ENCODE data around the gene MSANTD3. TPM values are rescaled to one million over a fixed set of nuclear protein-coding genes. Genes with fewer than 3 reads are reported as not detected.

Gene MSANTD3
- total and polyA plus RNA-seq, 2 of the 13 experiments (the other 11 are each of a cell fraction or from before 2014, with no cell fraction given) = 10.1 to 19.2 TPM

- TF ChIP-seq, protein P1, sequence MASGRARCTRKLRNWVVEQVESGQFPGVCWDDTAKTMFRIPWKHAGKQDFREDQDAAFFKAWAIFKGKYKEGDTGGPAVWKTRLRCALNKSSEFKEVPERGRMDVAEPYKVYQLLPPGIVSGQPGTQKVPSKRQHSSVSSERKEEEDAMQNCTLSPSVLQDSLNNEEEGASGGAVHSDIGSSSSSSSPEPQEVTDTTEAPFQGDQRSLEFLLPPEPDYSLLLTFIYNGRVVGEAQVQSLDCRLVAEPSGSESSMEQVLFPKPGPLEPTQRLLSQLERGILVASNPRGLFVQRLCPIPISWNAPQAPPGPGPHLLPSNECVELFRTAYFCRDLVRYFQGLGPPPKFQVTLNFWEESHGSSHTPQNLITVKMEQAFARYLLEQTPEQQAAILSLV (CRISPR knock-in tag; IDR thresholded peaks at IDR 0.05; ENCODE audit: borderline replicate concordance) = no peak
- TF ChIP-seq ZNF7 (CRISPR knock-in tag; IDR thresholded peaks at IDR 0.05) = peak; percentile 99
- TF ChIP-seq ZFY (CRISPR knock-in tag; IDR thresholded peaks at IDR 0.05) = no peak
- TF ChIP-seq BCL6 (CRISPR knock-in tag; IDR thresholded peaks at IDR 0.05) = peak; percentile 55; the same call in 1 of the 2 replicates
- TF ChIP-seq ZNF652 (CRISPR knock-in tag; IDR thresholded peaks at IDR 0.05; ENCODE audit: borderline replicate concordance, low read depth) = no peak
- no peak for TF ChIP-seq REPIN1 (CRISPR knock-in tag; IDR thresholded peaks at IDR 0.05; ENCODE audit: borderline replicate concordance, low read depth)
- no peak for TF ChIP-seq NFIC (IDR thresholded peaks at IDR 0.05; ENCODE audit: low read length)
- TF ChIP-seq NCOA1 (CRISPR knock-in tag; IDR thresholded peaks at IDR 0.05) = no peak
- no peak for TF ChIP-seq LBX2 (CRISPR knock-in tag; IDR thresholded peaks at IDR 0.05; ENCODE audit: borderline replicate concordance)
Measured at GRCh38 chr9:100425758-100426157, 1.2 kb upstream of the MSANTD3 start (continued).

- H4K20me1 ChIP-seq (ENCODE audit: insufficient read depth, low read length) = no peaks in the 10 kb centered on the region
- DNase-seq (ENCODE audit: low spot score) (no peak), FAIRE-seq (no peak), ATAC-seq (peak; percentile 8; the same call in 2 of the 3 replicates)
- peaks cover 23% of the 10 kb centered on the region for H3K79me2 ChIP-seq (ENCODE audit: insufficient read depth, low read length)
- peak overlapping the region; percentile 73 to 86 (median 79) for H3K4me3 ChIP-seq (replicated peaks in 1 of 3; ENCODE audit: insufficient read depth in 1 of 3, low read depth in 2 of 3, low read length in 3 of 3)
- WGBS (ENCODE audit: low lambda C conversion rate) = 10% methylated on average over 7 of the region's 7 CpGs
- intact Hi-C loops (cut with micrococcal nuclease; ENCODE audit: unreplicated experiment) = loop anchor here (5.0 kb wide), 2 partner anchors 74 to 1254 kb away; partner anchors contain the start of gene TEX10
- POLR2A ChIA-PET = interaction anchor here (0.6 to 4.1 kb wide), 8 partner anchors 11 to 75 kb away, joined by 3 to 35 read pairs (median 4); partner anchors contain the start of gene TEX10
- no TSS peak for BruUV-seq (replicated peaks)
- H2AFZ ChIP-seq (ENCODE audit: low read length) = peak overlapping the region; percentile 62
- H3K36me3 ChIP-seq (replicated peaks in 1 of 2; ENCODE audit: control insufficient read depth in 1 of 2, insufficient read depth in 2 of 2, low read length in 2 of 2) = no peaks in the 10 kb centered on the region; a peak in 1 of 5 replicates
- peak overlapping the region; percentile 96 for H3K27ac ChIP-seq (ENCODE audit: extremely low read length, insufficient read depth, low read length)
- no peaks in the 10 kb centered on the region for H3K9me3 ChIP-seq (ENCODE audit: low read length)
- CTCF ChIA-PET (ENCODE audit: low intra/inter-chr PET ratio, low total read pairs) = no interaction called here
- H3K27me3 ChIP-seq (ENCODE audit: control insufficient read depth in 1 of 2, insufficient read depth in 2 of 2, low read length in 2 of 2) = 0 out of 5 replicates have a peak, but pooled peaks cover 0 to 1% of the 10 kb centered on the region in 2 experiments
- peak overlapping the region; percentile 86 for H3K9ac ChIP-seq (ENCODE audit: insufficient read depth, low read depth, low read length)
- in situ Hi-C loops (cut with HindIII; ENCODE audit: extremely low pct_ligation_motif_present, low pct_unique_long_range_greater_than_20kb) = loop anchor here (5.0 kb wide), 1 partner anchor 74 kb away; the partner anchor contains the start of gene TEX10
- peak overlapping the region; percentile 96 for H3K4me2 ChIP-seq (ENCODE audit: low read depth, low read length)
- H3K4me1 ChIP-seq (ENCODE audit: insufficient read depth, low read length) = peaks cover 49% of the 10 kb centered on the region
- TF ChIP-seq ZKSCAN5 (CRISPR knock-in tag; IDR thresholded peaks at IDR 0.05) (no peak), SNRNP70 (IDR thresholded peaks at IDR 0.05; ENCODE audit: low read depth, low read length) (no peak), JUND (CRISPR knock-in tag; IDR thresholded peaks at IDR 0.05) (no peak), EP300 (IDR thresholded peaks at IDR 0.05; ENCODE audit: low read depth in 2 of 2, low read length in 2 of 2) (0 out of 4 replicates have a peak, but pooled peaks of 1 of the 2 experiments have one; percentile 5), EP300 (CRISPR knock-in tag; IDR thresholded peaks at IDR 0.05; ENCODE audit: borderline replicate concordance) (no peak), SIN3B (IDR thresholded peaks at IDR 0.05; ENCODE audit: low read length) (no peak), POGZ (CRISPR knock-in tag; IDR thresholded peaks at IDR 0.05) (no peak), ZFP41 (CRISPR knock-in tag; IDR thresholded peaks at IDR 0.05; ENCODE audit: borderline replicate concordance) (no peak), PLRG1 (conservative IDR thresholded peaks at IDR 0.05) (no peak), MXD1 (CRISPR knock-in tag; IDR thresholded peaks at IDR 0.05) (no peak), REXO4 (CRISPR knock-in tag; IDR thresholded peaks at IDR 0.05; ENCODE audit: borderline replicate concordance) (no peak), PPARG (CRISPR knock-in tag; conservative IDR thresholded peaks at IDR 0.05) (no peak), SNAPC2 (CRISPR knock-in tag; IDR thresholded peaks at IDR 0.05) (0 out of 2 replicates have a peak, but pooled peaks have one; percentile 1), ZNF367 (CRISPR knock-in tag; IDR thresholded peaks at IDR 0.05; ENCODE audit: borderline replicate concordance) (no peak), U2AF1 (optimal IDR thresholded peaks at IDR 0.05; ENCODE audit: low read depth, low read length) (no peak), FOXA1 (IDR thresholded peaks at IDR 0.05) (no peak), FOXA1 (CRISPR knock-in tag; IDR thresholded peaks at IDR 0.05) (no peak), SMAD9 (CRISPR knock-in tag; IDR thresholded peaks at IDR 0.05) (no peak)
Measured at GRCh38 chr9:100426189-100426529, 784 bp upstream of the MSANTD3 start.
